HepG2 (cell line): ENCODE measurements around the gene GCLC. TPM values are rescaled to one million over a fixed set of nuclear protein-coding genes. Genes with fewer than 3 reads are reported as not detected.

Experiments used
- ATAC-seq: fragments of 200-7000 bp; cut with Tn5 transposase; 3 replicates; pipeline ENCODE4 v1.9.1; 2020; ENCODE audit warnings: mild to moderate bottlenecking, moderate library complexity
- BruUV-seq: library from RNA; stranded (reverse); fragments of 400-500 nt; replicated peaks from 2 replicates; lab custom pipeline; 2021; lab: Mats Ljungman, UMichigan
- CTCF ChIA-PET: fragments of 300-600 bp; formaldehyde crosslinking; extraction: SDS; loops from one replicate; lab custom pipeline; 2021; ENCODE audit warnings: low total read pairs, inconsistent platforms, low intra/inter-chr PET ratio; lab: Yijun Ruan, JAX
- POLR2A ChIA-PET: fragments of 350-600 bp; sonication (Branson Sonifier 250); formaldehyde crosslinking; loops from one replicate; lab custom pipeline; 2020; ENCODE audit warnings: antibody characterized with exemption, inconsistent platforms; lab: Yijun Ruan, JAX
- DNase-seq: peaks from one replicate; pipeline ENCODE4 v3.0.0-alpha.2; 2015; ENCODE audit warnings: low spot score
- FAIRE-seq: peaks from 3 replicates; lab custom pipeline; 2011; peaks lifted over from hg19 to GRCh38; lab: Jason Lieb, UNC
- H2AFZ ChIP-seq: one replicate; pipeline ENCODE4 v1.6.1; 2011; ENCODE audit warnings: low read length, inconsistent platforms
- H3K27ac ChIP-seq: fragments of 300-600 bp; 3 replicates; pipeline ENCODE4 v1.8.0; 2011; ENCODE audit warnings: mixed run types, mild to moderate bottlenecking, mixed read lengths, low read length, inconsistent platforms; ENCODE audit not compliant: insufficient read depth; ENCODE audit errors: extremely low read length
- H3K27me3 ChIP-seq, 2 experiments: fragments of 200-600 bp in 1 of 2; 2 replicates in 1 of 2; 3 replicates in 1 of 2; pipeline versions ENCODE4 v1.6.0 to v1.8.0; 2011; ENCODE audit warnings: low read length in 2 of 2, mild to moderate bottlenecking in 2 of 2, moderate library complexity in 2 of 2, inconsistent platforms in 1 of 2; ENCODE audit not compliant: insufficient read depth in 2 of 2, control insufficient read depth in 1 of 2
- H3K36me3 ChIP-seq, 2 experiments: fragments of 200-600 bp in 1 of 2; replicated peaks in 1 of 2; 2 replicates in 1 of 2; 3 replicates in 1 of 2; pipeline versions ENCODE4 v1.5.1 to v1.8.0; 2011; ENCODE audit warnings: low read length in 2 of 2, inconsistent platforms in 1 of 2; ENCODE audit not compliant: insufficient read depth in 2 of 2, control insufficient read depth in 1 of 2
- H3K4me1 ChIP-seq: 2 replicates; pipeline ENCODE4 v1.5.1; 2012; ENCODE audit warnings: low read length, inconsistent platforms; ENCODE audit not compliant: insufficient read depth
- H3K4me2 ChIP-seq: 2 replicates; pipeline ENCODE4 v1.6.0; 2011; ENCODE audit warnings: low read depth, low read length, inconsistent platforms
- H3K4me3 ChIP-seq, 3 experiments: fragments of 200-600 bp in 1 of 3; sonication (generic), shearing (Covaris generic) in 1 of 3; replicated peaks in 1 of 3; 2 replicates each; pipeline ENCODE4 v1.5.1; 2011 to 2016; ENCODE audit warnings: low read length in 3 of 3, inconsistent platforms in 2 of 3, low read depth in 2 of 3, mild to moderate bottlenecking in 2 of 3, control low read depth in 1 of 3, mixed read lengths in 1 of 3; ENCODE audit not compliant: insufficient read depth in 1 of 3
- H3K79me2 ChIP-seq: one replicate; pipeline ENCODE4 v1.6.1; 2011; ENCODE audit warnings: low read length, inconsistent platforms; ENCODE audit not compliant: insufficient read depth
- H3K9ac ChIP-seq: 2 replicates; pipeline ENCODE4 v1.6.0; 2011; ENCODE audit warnings: mild to moderate bottlenecking, low read depth, low read length, inconsistent platforms; ENCODE audit not compliant: insufficient read depth
- H3K9me3 ChIP-seq: 2 replicates; pipeline ENCODE4 v1.5.1; 2012; ENCODE audit warnings: mild to moderate bottlenecking, low read length
- H4K20me1 ChIP-seq: 2 replicates; pipeline ENCODE4 v1.6.0; 2011; ENCODE audit warnings: inconsistent platforms, mild to moderate bottlenecking, low read length, moderate library complexity; ENCODE audit not compliant: insufficient read depth
- ELF1 ChIP-seq: sonication (generic); formaldehyde crosslinking; IDR thresholded peaks from 2 replicates; pipeline ENCODE4 v1.4.0; 2020; ENCODE audit warnings: missing genetic modification reagents
- GZF1 ChIP-seq: sonication (generic); formaldehyde crosslinking; IDR thresholded peaks from 2 replicates; pipeline ENCODE4 v1.5.1; 2020; ENCODE audit warnings: mild to moderate bottlenecking, missing genetic modification reagents
- KLF15 ChIP-seq: sonication (generic); formaldehyde crosslinking; IDR thresholded peaks from 2 replicates; pipeline ENCODE4 v1.8.1; 2023; ENCODE audit warnings: borderline replicate concordance, mild to moderate bottlenecking, inconsistent platforms, missing genetic modification reagents, mixed read lengths
- MBNL3 ChIP-seq: fragments of 250-450 bp; sonication (Bioruptor Pico); conservative IDR thresholded peaks from 2 replicates; pipeline ENCODE4 v1.8.0; 2022; ENCODE audit warnings: mild to moderate bottlenecking, inconsistent platforms
- MED1 ChIP-seq: sonication (generic); formaldehyde crosslinking; IDR thresholded peaks from 2 replicates; pipeline ENCODE4 v1.4.0; 2020; ENCODE audit warnings: missing genetic modification reagents
- NR2F6 ChIP-seq, 2 experiments: IDR thresholded peaks; 2 replicates each; pipeline ENCODE4 v1.6.1; 2016; ENCODE audit warnings: antibody characterized with exemption in 1 of 2, mild to moderate bottlenecking in 1 of 2
- ZBTB20 ChIP-seq: sonication (generic); formaldehyde crosslinking; IDR thresholded peaks from 2 replicates; pipeline ENCODE4 v1.8.1; 2023; ENCODE audit warnings: missing genetic modification reagents, low read depth, mild to moderate bottlenecking, borderline replicate concordance
- ZBTB8A ChIP-seq: sonication (generic); formaldehyde crosslinking; IDR thresholded peaks from 2 replicates; pipeline ENCODE4 v1.4.0; 2020; ENCODE audit warnings: mild to moderate bottlenecking, low read depth, missing genetic modification reagents, borderline replicate concordance
- ZKSCAN1 ChIP-seq: fragments of 150-350 bp; IDR thresholded peaks from 2 replicates; pipeline ENCODE4 v1.6.1; 2014; ENCODE audit warnings: low read length
- ZNF296 ChIP-seq: sonication (generic); formaldehyde crosslinking; conservative IDR thresholded peaks from 2 replicates; pipeline ENCODE4 v1.5.0; 2020; ENCODE audit warnings: mild to moderate bottlenecking, missing genetic modification reagents
- ZNF333 ChIP-seq: sonication (generic); formaldehyde crosslinking; IDR thresholded peaks from 2 replicates; pipeline ENCODE4 v1.4.0; 2020; ENCODE audit warnings: mild to moderate bottlenecking, missing genetic modification reagents, borderline replicate concordance
- WGBS: methylation state at CpG from one replicate; pipeline ENCODE4 v1.1.6; 2017; ENCODE audit warnings: low lambda C conversion rate; 5-methylcytosine and 5-hydroxymethylcytosine counted together
- in situ Hi-C: cut with HindIII; loops from 2 replicates; pipeline ENCODE4 v1.10.0; 2017; ENCODE audit warnings: low pct_unique_long_range_greater_than_20kb; ENCODE audit not compliant: extremely low pct_ligation_motif_present
- intact Hi-C: fragments of 100-400 bp; cut with micrococcal nuclease; formaldehyde crosslinking; loops from one replicate; pipeline ENCODE4 v1.10.0; 2022; ENCODE audit not compliant: unreplicated experiment
- polyA plus RNA-seq, 8 experiments: library from polyadenylated mRNA; depleted of rRNA in 3 of 8; stranded (reverse) in 7 of 8; unstranded in 1 of 8; fragments of >200 nt; fragmentation: Illumina TruSeq in 4 of 8; extraction: Trizol in 4 of 8; gene quantifications; 2 replicates each; pipeline versions ENCODE4 v1.2.1 to v1.2.3, GENCODE V29; 2011 to 2016; ENCODE audit warnings: low read depth in 4 of 8, missing spikeins in 1 of 8, mixed read lengths in 1 of 8; ENCODE audit not compliant: insufficient read depth in 1 of 8
- total RNA-seq, 5 experiments: library from RNA; depleted of rRNA; stranded (reverse); fragments of >200 nt; fragmentation: Illumina TruSeq; extraction: Trizol; gene quantifications; 2 replicates each; pipeline ENCODE4 v1.2.3, GENCODE V29; 2016; ENCODE audit warnings: low read depth in 1 of 5
- TF ChIP-seq, protein P1 (sequence below): sonication (generic); formaldehyde crosslinking; IDR thresholded peaks from 2 replicates; pipeline ENCODE4 v1.5.0; 2020; ENCODE audit warnings: mild to moderate bottlenecking, missing genetic modification reagents, borderline replicate concordance
- TF ChIP-seq, protein P2 (sequence below): sonication (generic); formaldehyde crosslinking; IDR thresholded peaks from 2 replicates; pipeline ENCODE4 v1.4.0; 2020; ENCODE audit warnings: missing genetic modification reagents, low read depth, mild to moderate bottlenecking, borderline replicate concordance
- TF ChIP-seq, protein P3 (sequence below): IDR thresholded peaks from 2 replicates; pipeline ENCODE4 v1.6.1; 2016; ENCODE audit warnings: missing compliant biosample characterization, missing genetic modification reagents, borderline replicate concordance
- TF ChIP-seq, protein P4 (sequence below): sonication (generic); formaldehyde crosslinking; IDR thresholded peaks from 2 replicates; pipeline ENCODE4 v1.8.0; 2022; ENCODE audit warnings: mild to moderate bottlenecking, missing genetic modification reagents, moderate library complexity

The GCLC gene
- total and polyA plus RNA-seq, 2 of the 13 experiments (the other 11 are each of a cell fraction or from before 2014, with no cell fraction given), result 35.3 to 84.6 TPM

DNA sequence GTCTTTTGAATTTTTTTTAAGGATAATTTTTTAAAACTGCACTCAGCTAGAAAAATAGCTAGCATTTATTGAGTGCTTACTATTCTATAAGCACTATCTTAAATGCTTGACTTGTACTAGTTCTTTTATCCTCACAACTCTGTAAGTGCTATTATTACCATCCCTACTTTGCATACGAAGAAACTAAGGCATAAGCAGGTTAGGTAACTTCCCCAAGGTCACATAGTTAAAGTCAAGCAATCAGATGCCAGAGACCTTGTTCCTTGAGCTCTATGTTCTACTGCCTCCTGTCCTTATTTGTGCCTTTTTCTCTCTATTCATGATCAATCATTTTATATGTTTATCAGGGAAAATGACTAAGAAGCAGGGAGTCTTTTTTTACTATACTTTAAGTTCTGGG, 65.0 kb downstream of the GCLC start:
- CTCF ChIA-PET, result no interaction called here
- Histone ChIP-seq H2AFZ (no peak overlapping the region), H3K4me3 (no peak overlapping the region), H3K36me3 (no peaks in the 10 kb centered on the region), H3K4me1 (peaks cover 17% of the 10 kb centered on the region), H3K27ac (no peak overlapping the region), H3K79me2 (no peaks in the 10 kb centered on the region), H3K9ac (no peak overlapping the region), H4K20me1 (no peaks in the 10 kb centered on the region), H3K9me3 (no peaks in the 10 kb centered on the region), H3K27me3 (peaks cover 0 to 3% of the 10 kb centered on the region in 2 experiments; a peak in 2 of 5 replicates), H3K4me2 (no peak overlapping the region)
- no TSS peak for BruUV-seq
- WGBS, result 4% methylated on average over 1 of the region's 1 CpG
- POLR2A ChIA-PET, result no interaction called here
- ATAC-seq, result no peak
- DNase-seq, result no peak
- in situ Hi-C loops, result loop anchor here (5.0 kb wide), 2 partner anchors 303 to 378 kb away; no protein-coding TSS in a partner anchor
- FAIRE-seq, result no peak
- TF ChIP-seq MED1 (CRISPR knock-in tag), result no peak
- TF ChIP-seq ZBTB20 (CRISPR knock-in tag), result no peak
- TF ChIP-seq ZKSCAN1, result no peak
- no peak for TF ChIP-seq GZF1
- no peak for TF ChIP-seq KLF15
- TF ChIP-seq, protein P1, sequence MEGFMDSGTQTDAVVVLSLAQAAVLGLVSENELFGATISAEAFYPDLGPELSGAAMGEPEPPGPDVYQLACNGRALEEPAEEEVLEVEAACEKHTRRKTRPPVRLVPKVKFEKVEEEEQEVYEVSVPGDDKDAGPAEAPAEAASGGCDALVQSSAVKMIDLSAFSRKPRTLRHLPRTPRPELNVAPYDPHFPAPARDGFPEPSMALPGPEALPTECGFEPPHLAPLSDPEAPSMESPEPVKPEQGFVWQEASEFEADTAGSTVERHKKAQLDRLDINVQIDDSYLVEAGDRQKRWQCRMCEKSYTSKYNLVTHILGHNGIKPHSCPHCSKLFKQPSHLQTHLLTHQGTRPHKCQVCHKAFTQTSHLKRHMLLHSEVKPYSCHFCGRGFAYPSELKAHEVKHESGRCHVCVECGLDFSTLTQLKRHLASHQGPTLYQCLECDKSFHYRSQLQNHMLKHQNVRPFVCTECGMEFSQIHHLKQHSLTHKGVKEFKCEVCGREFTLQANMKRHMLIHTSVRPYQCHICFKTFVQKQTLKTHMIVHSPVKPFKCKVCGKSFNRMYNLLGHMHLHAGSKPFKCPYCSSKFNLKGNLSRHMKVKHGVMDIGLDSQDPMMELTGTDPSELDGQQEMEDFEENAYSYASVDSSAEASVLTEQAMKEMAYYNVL (CRISPR knock-in tag), result no peak
- no peak for TF ChIP-seq ZNF296 (CRISPR knock-in tag)
- TF ChIP-seq, protein P2, sequence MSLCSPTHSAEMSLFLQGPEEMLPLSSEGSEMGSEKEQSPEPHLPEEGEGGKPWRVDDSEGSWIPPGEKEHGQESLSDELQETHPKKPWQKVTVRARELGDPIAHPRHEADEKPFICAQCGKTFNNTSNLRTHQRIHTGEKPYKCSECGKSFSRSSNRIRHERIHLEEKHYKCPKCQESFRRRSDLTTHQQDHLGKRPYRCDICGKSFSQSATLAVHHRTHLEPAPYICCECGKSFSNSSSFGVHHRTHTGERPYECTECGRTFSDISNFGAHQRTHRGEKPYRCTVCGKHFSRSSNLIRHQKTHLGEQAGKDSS, result no peak
- TF ChIP-seq ZNF333 (CRISPR knock-in tag), result no peak
- TF ChIP-seq, protein P3, sequence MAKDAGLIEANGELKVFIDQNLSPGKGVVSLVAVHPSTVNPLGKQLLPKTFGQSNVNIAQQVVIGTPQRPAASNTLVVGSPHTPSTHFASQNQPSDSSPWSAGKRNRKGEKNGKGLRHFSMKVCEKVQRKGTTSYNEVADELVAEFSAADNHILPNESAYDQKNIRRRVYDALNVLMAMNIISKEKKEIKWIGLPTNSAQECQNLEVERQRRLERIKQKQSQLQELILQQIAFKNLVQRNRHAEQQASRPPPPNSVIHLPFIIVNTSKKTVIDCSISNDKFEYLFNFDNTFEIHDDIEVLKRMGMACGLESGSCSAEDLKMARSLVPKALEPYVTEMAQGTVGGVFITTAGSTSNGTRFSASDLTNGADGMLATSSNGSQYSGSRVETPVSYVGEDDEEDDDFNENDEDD (CRISPR knock-in tag), result no peak
- no peak for TF ChIP-seq MBNL3 (CRISPR knock-in tag)
- TF ChIP-seq NR2F6 (IDR thresholded peaks at IDR 0.05), result no peak
- TF ChIP-seq NR2F6 (CRISPR knock-in tag; IDR thresholded peaks at IDR 0.05), result no peak
- no peak for TF ChIP-seq ZBTB8A (CRISPR knock-in tag)
- no peak for TF ChIP-seq ELF1 (CRISPR knock-in tag)
- TF ChIP-seq, protein P4, sequence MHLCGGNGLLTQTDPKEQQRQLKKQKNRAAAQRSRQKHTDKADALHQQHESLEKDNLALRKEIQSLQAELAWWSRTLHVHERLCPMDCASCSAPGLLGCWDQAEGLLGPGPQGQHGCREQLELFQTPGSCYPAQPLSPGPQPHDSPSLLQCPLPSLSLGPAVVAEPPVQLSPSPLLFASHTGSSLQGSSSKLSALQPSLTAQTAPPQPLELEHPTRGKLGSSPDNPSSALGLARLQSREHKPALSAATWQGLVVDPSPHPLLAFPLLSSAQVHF (CRISPR knock-in tag), result no peak
- intact Hi-C loops, result loop anchor here (5.0 to 10.0 kb wide), 2 partner anchors 188 to 485 kb away; partner anchors contain the start of gene GSTA4
